ENCODE measurements around the gene CYTH3. TPM values are rescaled to one million over a fixed set of nuclear protein-coding genes. Genes with fewer than 3 reads are reported as not detected.

CYTH3 gene
- total RNA-seq, 2 donors from 2014 or later = 83.8 to 89.4 TPM

GRCh38 chr7:6268907-6269306, 3.5 kb downstream of the CYTH3 start:
- Histone ChIP-seq H3K27ac (peak overlapping the region in 1 of 2 donors; percentile 2), H3K4me1 (ENCODE audit: control insufficient read depth in 1 of 2, low read depth in 2 of 2) (peaks cover 16 to 28% of the 10 kb centered on the region in 2 donors), H3K27me3 (replicated peaks; ENCODE audit: insufficient read depth) (no peaks in the 10 kb centered on the region), H3K9me3 (no peaks in the 10 kb centered on the region), H3K4me3 (no peak overlapping the region), H3K36me3 (no peaks in the 10 kb centered on the region)
- TF ChIP-seq CTCF (IDR thresholded peaks at IDR 0.05) = no peak
- DNase-seq (ENCODE audit: low spot score) (no peak), ATAC-seq (ENCODE audit: insufficient number of reproducible peaks, low FRiP score, low read depth) (no peak)

- H3K9me3 ChIP-seq = no peaks in the 10 kb centered on the region
- ATAC-seq (ENCODE audit: insufficient number of reproducible peaks, low FRiP score, low read depth) (no peak), DNase-seq (ENCODE audit: low spot score) (no peak)
- TF ChIP-seq CTCF (IDR thresholded peaks at IDR 0.05) = no peak
- H3K36me3 ChIP-seq = no peaks in the 10 kb centered on the region
- no peak overlapping the region for H3K27ac ChIP-seq
- no peaks in the 10 kb centered on the region for H3K27me3 ChIP-seq (replicated peaks; ENCODE audit: insufficient read depth)
- H3K4me1 ChIP-seq (ENCODE audit: control insufficient read depth in 1 of 2, low read depth in 2 of 2) = peaks cover 16 to 28% of the 10 kb centered on the region in 2 donors
- no peak overlapping the region for H3K4me3 ChIP-seq
Measured at GRCh38 chr7:6268023-6268900, 4.2 kb downstream of the CYTH3 start.

GRCh38 chr7:6266699-6267098, 5.7 kb downstream of the CYTH3 start:
- Histone ChIP-seq H3K4me3 (no peak overlapping the region), H3K27ac (no peak overlapping the region), H3K9me3 (no peaks in the 10 kb centered on the region), H3K4me1 (ENCODE audit: control insufficient read depth in 1 of 2, low read depth in 2 of 2) (peaks cover 20 to 43% of the 10 kb centered on the region in 2 donors), H3K27me3 (replicated peaks; ENCODE audit: insufficient read depth) (no peaks in the 10 kb centered on the region), H3K36me3 (no peaks in the 10 kb centered on the region)
- no peak for TF ChIP-seq CTCF (IDR thresholded peaks at IDR 0.05)
- DNase-seq (ENCODE audit: low spot score) (no peak), ATAC-seq (ENCODE audit: insufficient number of reproducible peaks, low FRiP score, low read depth) (no peak)

GRCh38 chr7:6262221-6262620, 10.2 kb downstream of the CYTH3 start:
- Histone ChIP-seq H3K27me3 (replicated peaks; ENCODE audit: insufficient read depth) (no peaks in the 10 kb centered on the region), H3K27ac (peak overlapping the region; percentile 71 to 79), H3K9me3 (no peaks in the 10 kb centered on the region), H3K36me3 (no peaks in the 10 kb centered on the region), H3K4me3 (no peak overlapping the region), H3K4me1 (ENCODE audit: control insufficient read depth in 1 of 2, low read depth in 2 of 2) (peaks cover 37 to 56% of the 10 kb centered on the region in 2 donors)
- DNase-seq (ENCODE audit: low spot score) (no peak), ATAC-seq (ENCODE audit: insufficient number of reproducible peaks, low FRiP score, low read depth) (no peak)
- TF ChIP-seq CTCF (IDR thresholded peaks at IDR 0.05) = no peak

- DNase-seq (ENCODE audit: low spot score) = no peak
- Histone ChIP-seq H3K9me3 (no peaks in the 10 kb centered on the region), H3K27ac (peak overlapping the region; percentile 71 to 79), H3K4me1 (ENCODE audit: control insufficient read depth in 1 of 2, low read depth in 2 of 2) (peaks cover 37 to 61% of the 10 kb centered on the region in 2 donors), H3K36me3 (no peaks in the 10 kb centered on the region), H3K4me3 (no peak overlapping the region), H3K27me3 (replicated peaks; ENCODE audit: insufficient read depth) (no peaks in the 10 kb centered on the region)
- no peak for ATAC-seq (ENCODE audit: insufficient number of reproducible peaks, low FRiP score, low read depth)
- no peak for TF ChIP-seq CTCF (IDR thresholded peaks at IDR 0.05)
Measured at GRCh38 chr7:6261699-6262098, 10.7 kb downstream of the CYTH3 start.

Measured in thoracic aorta (tissue), 2 donors.